ENCODE measurements around the gene FRMD1. TPM values are rescaled to one million over a fixed set of nuclear protein-coding genes. Genes with fewer than 3 reads are reported as not detected.
A peak's percentile ranks its signal among the peaks of the same experiment; 100 is the strongest.

Gene FRMD1
- total RNA-seq, 1 experiment from 2014 or later: not detected

GRCh38 chr6:168014428-168014827 is 64.6 kb downstream of the FRMD1 start:
- Histone ChIP-seq H3K27ac (no peak overlapping the region), H3K4me1 (replicated peaks) (peaks cover 17% of the 10 kb centered on the region), H3K9me3 (replicated peaks) (no peaks in the 10 kb centered on the region; the same call in 1 of the 2 replicates), H3K4me3 (no peak overlapping the region), H3K36me3 (no peaks in the 10 kb centered on the region), H3K27me3 (replicated peaks) (no peaks in the 10 kb centered on the region)
- no peak for DNase-seq (ENCODE audit: low read depth in 1 of 2, low spot score in 2 of 2)

- H3K27ac ChIP-seq: no peak overlapping the region
- H3K4me1 ChIP-seq (replicated peaks): peaks cover 17% of the 10 kb centered on the region
- DNase-seq (ENCODE audit: low read depth in 1 of 2, low spot score in 2 of 2): no peak
- no peaks in the 10 kb centered on the region; the same call in 1 of the 2 replicates for H3K9me3 ChIP-seq (replicated peaks)
- no peaks in the 10 kb centered on the region for H3K27me3 ChIP-seq (replicated peaks)
- H3K4me3 ChIP-seq: no peak overlapping the region
- H3K36me3 ChIP-seq: no peaks in the 10 kb centered on the region
These were observed 65.6 kb downstream of the FRMD1 start for GRCh38 chr6:168013250-168013915.

- no peaks in the 10 kb centered on the region for H3K27me3 ChIP-seq (replicated peaks)
These were observed 66.4 kb downstream of the FRMD1 start for GRCh38 chr6:168012431-168013249.

GRCh38 chr6:168011291-168011690 is 67.7 kb downstream of the FRMD1 start:
- Histone ChIP-seq H3K27ac (no peak overlapping the region), H3K9me3 (replicated peaks) (no peaks in the 10 kb centered on the region; the same call in 1 of the 2 replicates), H3K4me3 (no peak overlapping the region), H3K36me3 (no peaks in the 10 kb centered on the region), H3K27me3 (replicated peaks) (no peaks in the 10 kb centered on the region), H3K4me1 (replicated peaks) (peaks cover 12% of the 10 kb centered on the region)
- DNase-seq (ENCODE audit: low read depth in 1 of 2, low spot score in 2 of 2): no peak

More at GRCh38 chr6:168012431-168013249, 66.4 kb downstream of the FRMD1 start:
- no peaks in the 10 kb centered on the region; the same call in 1 of the 2 replicates for H3K9me3 ChIP-seq (replicated peaks)
- H3K27ac ChIP-seq: no peak overlapping the region
- H3K36me3 ChIP-seq: no peaks in the 10 kb centered on the region
- H3K4me3 ChIP-seq: no peak overlapping the region
- peaks cover 18% of the 10 kb centered on the region for H3K4me1 ChIP-seq (replicated peaks)
- DNase-seq (ENCODE audit: low read depth in 1 of 2, low spot score in 2 of 2): no peak

- DNase-seq (ENCODE audit: low read depth in 1 of 2, low spot score in 2 of 2): no peak
- H3K4me3 ChIP-seq: no peak overlapping the region
- H3K36me3 ChIP-seq: no peaks in the 10 kb centered on the region
- no peaks in the 10 kb centered on the region for H3K27me3 ChIP-seq (replicated peaks)
- H3K9me3 ChIP-seq (replicated peaks): no peaks in the 10 kb centered on the region; the same call in 1 of the 2 replicates
- H3K4me1 ChIP-seq (replicated peaks): peaks cover 12% of the 10 kb centered on the region
- H3K27ac ChIP-seq: no peak overlapping the region
These were observed 69.7 kb downstream of the FRMD1 start for GRCh38 chr6:168009331-168009730.

GRCh38 chr6:168007592-168008338 is 71.2 kb downstream of the FRMD1 start:
- DNase-seq (ENCODE audit: low read depth in 1 of 2, low spot score in 2 of 2): peak; percentile 93 to 96
- no peaks in the 10 kb centered on the region for H3K36me3 ChIP-seq
- H3K4me3 ChIP-seq: no peak overlapping the region
- H3K27ac ChIP-seq: peak overlapping the region; percentile 51
- peaks cover 12% of the 10 kb centered on the region for H3K4me1 ChIP-seq (replicated peaks)
- no peaks in the 10 kb centered on the region; the same call in 1 of the 2 replicates for H3K9me3 ChIP-seq (replicated peaks)
- no peaks in the 10 kb centered on the region for H3K27me3 ChIP-seq (replicated peaks)

- no peak overlapping the region for H3K27ac ChIP-seq
- DNase-seq (ENCODE audit: low read depth in 1 of 2, low spot score in 2 of 2): no peak
- no peaks in the 10 kb centered on the region for H3K27me3 ChIP-seq (replicated peaks)
- H3K4me3 ChIP-seq: no peak overlapping the region
- H3K36me3 ChIP-seq: no peaks in the 10 kb centered on the region
- peaks cover 12% of the 10 kb centered on the region for H3K4me1 ChIP-seq (replicated peaks)
- H3K9me3 ChIP-seq (replicated peaks): no peaks in the 10 kb centered on the region; the same call in 1 of the 2 replicates
These were observed 73.2 kb downstream of the FRMD1 start for GRCh38 chr6:168005796-168006195.

- H3K4me3 ChIP-seq: no peak overlapping the region
- no peak overlapping the region for H3K27ac ChIP-seq
- peaks cover 12% of the 10 kb centered on the region for H3K4me1 ChIP-seq (replicated peaks)
- H3K9me3 ChIP-seq (replicated peaks): no peaks in the 10 kb centered on the region
- no peaks in the 10 kb centered on the region for H3K36me3 ChIP-seq
- no peaks in the 10 kb centered on the region for H3K27me3 ChIP-seq (replicated peaks)
- DNase-seq (ENCODE audit: low read depth in 1 of 2, low spot score in 2 of 2): no peak
These were observed 74.1 kb downstream of the FRMD1 start for GRCh38 chr6:168004945-168005344.

- no peak overlapping the region for H3K4me3 ChIP-seq
- peaks cover 12% of the 10 kb centered on the region for H3K4me1 ChIP-seq (replicated peaks)
- H3K36me3 ChIP-seq: no peaks in the 10 kb centered on the region
- H3K27ac ChIP-seq: no peak overlapping the region
- H3K27me3 ChIP-seq (replicated peaks): no peaks in the 10 kb centered on the region
- no peak for DNase-seq (ENCODE audit: low read depth in 1 of 2, low spot score in 2 of 2)
- H3K9me3 ChIP-seq (replicated peaks): no peaks in the 10 kb centered on the region
These were observed 75.0 kb downstream of the FRMD1 start for GRCh38 chr6:168004023-168004422.

Other genes with a start within 250 kb of the FRMD1 start
- gene KIF25, start 81.5 kb downstream of the FRMD1 start, total RNA-seq (2014; rRNA removed; shearing (Covaris generic)): not detected in 2 replicates
- gene DACT2, start 240.6 kb upstream of the FRMD1 start, total RNA-seq (2014; rRNA removed; shearing (Covaris generic)): not detected in 2 replicates